ENCODE measurements around the gene BTN1A1.

Gene BTN1A1

GRCh38 chr6:26530203-26530602, 30.1 kb downstream of the BTN1A1 start:
- Histone ChIP-seq H3K36me3 (ENCODE audit: low read length) (no peaks in the 10 kb centered on the region), H3K4me3 (ENCODE audit: insufficient read depth, low read length, poor library complexity, severe bottlenecking) (no peak overlapping the region), H3K27ac (ENCODE audit: low read depth, low read length) (no peak overlapping the region), H2AFZ (ENCODE audit: low read depth, low read length, severe bottlenecking) (no peak overlapping the region), H3K9ac (ENCODE audit: low read length) (no peak overlapping the region), H3F3A (ENCODE audit: insufficient read depth) (peaks cover 22% of the 10 kb centered on the region), H3K9me2 (replicated peaks; ENCODE audit: insufficient read depth, low read length) (no peaks in the 10 kb centered on the region), H3K9me3 (ENCODE audit: insufficient read depth, low read length) (no peaks in the 10 kb centered on the region), H4K20me1 (ENCODE audit: low read depth, low read length) (no peaks in the 10 kb centered on the region), H3K27me3 (ENCODE audit: low read length) (no peaks in the 10 kb centered on the region), H3K79me2 (ENCODE audit: insufficient read depth, low read length) (no peaks in the 10 kb centered on the region), H3K4me2 (ENCODE audit: low read depth, low read length, poor library complexity, severe bottlenecking) (no peak overlapping the region)
- TF ChIP-seq CTCF (IDR thresholded peaks at IDR 0.05; ENCODE audit: insufficient read depth, low read length, poor library complexity, severe bottlenecking): no peak
- no peak for TF ChIP-seq EZH2phosphoT487 (conservative IDR thresholded peaks at IDR 0.05; ENCODE audit: low read length)

GRCh38 chr6:26531897-26532296, 31.8 kb downstream of the BTN1A1 start:
- Histone ChIP-seq H4K20me1 (ENCODE audit: low read depth, low read length) (no peaks in the 10 kb centered on the region), H3K27me3 (ENCODE audit: low read length) (no peaks in the 10 kb centered on the region), H3K36me3 (ENCODE audit: low read length) (no peaks in the 10 kb centered on the region), H3F3A (ENCODE audit: insufficient read depth) (peaks cover 31% of the 10 kb centered on the region), H3K79me2 (ENCODE audit: insufficient read depth, low read length) (no peaks in the 10 kb centered on the region), H3K4me3 (ENCODE audit: insufficient read depth, low read length, poor library complexity, severe bottlenecking) (no peak overlapping the region), H2AFZ (ENCODE audit: low read depth, low read length, severe bottlenecking) (no peak overlapping the region), H3K9me2 (replicated peaks; ENCODE audit: insufficient read depth, low read length) (no peaks in the 10 kb centered on the region), H3K27ac (ENCODE audit: low read depth, low read length) (0 out of 2 replicates have a peak overlapping the region, but pooled peaks have one; percentile 1), H3K9me3 (ENCODE audit: insufficient read depth, low read length) (no peaks in the 10 kb centered on the region), H3K9ac (ENCODE audit: low read length) (no peak overlapping the region), H3K4me2 (ENCODE audit: low read depth, low read length, poor library complexity, severe bottlenecking) (no peak overlapping the region)
- TF ChIP-seq CTCF (IDR thresholded peaks at IDR 0.05; ENCODE audit: insufficient read depth, low read length, poor library complexity, severe bottlenecking): no peak
- no peak for TF ChIP-seq EZH2phosphoT487 (conservative IDR thresholded peaks at IDR 0.05; ENCODE audit: low read length)

- Histone ChIP-seq H3K27me3 (ENCODE audit: low read length) (no peaks in the 10 kb centered on the region), H3F3A (ENCODE audit: insufficient read depth) (peaks cover 41% of the 10 kb centered on the region), H3K79me2 (ENCODE audit: insufficient read depth, low read length) (no peaks in the 10 kb centered on the region), H3K9me2 (replicated peaks; ENCODE audit: insufficient read depth, low read length) (no peaks in the 10 kb centered on the region), H3K27ac (ENCODE audit: low read depth, low read length) (peak overlapping the region; percentile 40), H2AFZ (ENCODE audit: low read depth, low read length, severe bottlenecking) (peak overlapping the region; percentile 96), H4K20me1 (ENCODE audit: low read depth, low read length) (no peaks in the 10 kb centered on the region), H3K4me3 (ENCODE audit: insufficient read depth, low read length, poor library complexity, severe bottlenecking) (peak overlapping the region; percentile 65), H3K4me2 (ENCODE audit: low read depth, low read length, poor library complexity, severe bottlenecking) (peak overlapping the region; percentile 89), H3K36me3 (ENCODE audit: low read length) (no peaks in the 10 kb centered on the region), H3K9me3 (ENCODE audit: insufficient read depth, low read length) (no peaks in the 10 kb centered on the region), H3K9ac (ENCODE audit: low read length) (peak overlapping the region; percentile 62)
- TF ChIP-seq EZH2phosphoT487 (conservative IDR thresholded peaks at IDR 0.05; ENCODE audit: low read length) (no peak), CTCF (IDR thresholded peaks at IDR 0.05; ENCODE audit: insufficient read depth, low read length, poor library complexity, severe bottlenecking) (no peak)
These were observed 32.8 kb downstream of the BTN1A1 start for GRCh38 chr6:26532699-26533531.
